ENCODE data around the gene SOAT1. TPM values are rescaled to one million over a fixed set of nuclear protein-coding genes. Genes with fewer than 3 reads are reported as not detected.

The SOAT1 gene
- total RNA-seq, 2 donors from 2014 or later = 19.1 to 25.4 TPM

GRCh38 chr1:179329862-179330261, 36.3 kb downstream of the SOAT1 start:
- intact Hi-C loops (cut with DNase I) = no loop called here
- Histone ChIP-seq H3K4me3 (no peak overlapping the region), H3K4me1 (peaks cover 15% of the 10 kb centered on the region), H3K9me3 (no peaks in the 10 kb centered on the region), H3K27me3 (no peaks in the 10 kb centered on the region), H3K27ac (no peak overlapping the region), H3K36me3 (replicated peaks in 1 of 2; ENCODE audit: insufficient read depth in 1 of 2, low read depth in 2 of 2) (no peaks in the 10 kb centered on the region)
- WGBS, 2 donors = 67 to 100% methylated on average over 2 of the region's 2 CpGs
- no peak for ATAC-seq
- no peak for TF ChIP-seq POLR2A (IDR thresholded peaks at IDR 0.05)
- no peak for TF ChIP-seq CTCF (IDR thresholded peaks at IDR 0.05)
- DNase-seq = no peak

GRCh38 chr1:179334440-179334839, 40.8 kb downstream of the SOAT1 start:
- 94 to 95% methylated on average over 4 of the region's 4 CpGs for WGBS, 2 donors
- Histone ChIP-seq H3K36me3 (replicated peaks in 1 of 2; ENCODE audit: insufficient read depth in 1 of 2, low read depth in 2 of 2) (no peaks in the 10 kb centered on the region), H3K9me3 (no peaks in the 10 kb centered on the region), H3K27me3 (no peaks in the 10 kb centered on the region), H3K27ac (no peak overlapping the region), H3K4me3 (no peak overlapping the region), H3K4me1 (peaks cover 15% of the 10 kb centered on the region)
- intact Hi-C loops (cut with DNase I) = no loop called here
- TF ChIP-seq CTCF (IDR thresholded peaks at IDR 0.05) (no peak), POLR2A (IDR thresholded peaks at IDR 0.05) (no peak)
- DNase-seq = no peak
- ATAC-seq = no peak

GRCh38 chr1:179337288-179337687, 43.7 kb downstream of the SOAT1 start:
- TF ChIP-seq CTCF (IDR thresholded peaks at IDR 0.05) (no peak), POLR2A (IDR thresholded peaks at IDR 0.05) (no peak)
- H3K27me3 ChIP-seq = no peaks in the 10 kb centered on the region
- no peaks in the 10 kb centered on the region for H3K9me3 ChIP-seq
- 92 to 94% methylated on average over 2 of the region's 2 CpGs for WGBS, 2 donors
- no peak overlapping the region for H3K4me3 ChIP-seq
- DNase-seq (no peak), ATAC-seq (no peak)
- H3K4me1 ChIP-seq = peaks cover 3% of the 10 kb centered on the region
- peaks cover 0 to 2% of the 10 kb centered on the region in 2 donors for H3K36me3 ChIP-seq (replicated peaks in 1 of 2; ENCODE audit: insufficient read depth in 1 of 2, low read depth in 2 of 2)
- no peak overlapping the region for H3K27ac ChIP-seq
- intact Hi-C loops (cut with DNase I) = no loop called here

GRCh38 chr1:179337942-179338560, 44.5 kb downstream of the SOAT1 start:
- no peak overlapping the region for H3K27ac ChIP-seq
- ATAC-seq (no peak), DNase-seq (no peak)
- peaks cover 0 to 2% of the 10 kb centered on the region in 2 donors for H3K36me3 ChIP-seq (replicated peaks in 1 of 2; ENCODE audit: insufficient read depth in 1 of 2, low read depth in 2 of 2)
- H3K9me3 ChIP-seq = no peaks in the 10 kb centered on the region
- intact Hi-C loops (cut with DNase I) = no loop called here
- H3K4me3 ChIP-seq = no peak overlapping the region
- TF ChIP-seq POLR2A (IDR thresholded peaks at IDR 0.05) (no peak), CTCF (IDR thresholded peaks at IDR 0.05) (no peak)
- H3K4me1 ChIP-seq = peaks cover 7% of the 10 kb centered on the region
- H3K27me3 ChIP-seq = no peaks in the 10 kb centered on the region
- WGBS, 2 donors = 82 to 85% methylated on average over 5 of the region's 5 CpGs

- H3K4me1 ChIP-seq = peaks cover 7% of the 10 kb centered on the region
- no peak for TF ChIP-seq CTCF (IDR thresholded peaks at IDR 0.05)
- no peak for TF ChIP-seq POLR2A (IDR thresholded peaks at IDR 0.05)
- H3K9me3 ChIP-seq = no peaks in the 10 kb centered on the region
- intact Hi-C loops (cut with DNase I) = no loop called here
- DNase-seq (no peak), ATAC-seq (no peak)
- no peak overlapping the region for H3K4me3 ChIP-seq
- H3K36me3 ChIP-seq (replicated peaks in 1 of 2; ENCODE audit: insufficient read depth in 1 of 2, low read depth in 2 of 2) = peaks cover 5 to 15% of the 10 kb centered on the region in 2 donors
- no peaks in the 10 kb centered on the region for H3K27me3 ChIP-seq
- 67 to 77% methylated on average over 5 of the region's 5 CpGs for WGBS, 2 donors
- H3K27ac ChIP-seq = no peak overlapping the region
These were observed 47.3 kb downstream of the SOAT1 start for GRCh38 chr1:179340918-179341317.

All from body of pancreas (tissue), 4 donors.